HG03196 (cell line): ENCODE results near the gene PCAT6.
A peak's percentile ranks its signal among the peaks of the same experiment; 100 is the strongest.
"Not testable (repeated sequence)": the region's sequence is repeated elsewhere in the genome, so short reads cannot be mapped to it uniquely, and the experiment has no call there.

ENCODE experiments used
- ATAC-seq: cut with Tn5 transposase; IDR thresholded peaks from one replicate; pipeline ENCODE4 v1.9.1; 2021; ENCODE audit not compliant: unreplicated experiment

PCAT6 gene

GRCh38 chr1:202806845-202807450, 3.8 kb upstream of the PCAT6 start:
- no peak for ATAC-seq

- no peak for ATAC-seq
Observed at GRCh38 chr1:202807451-202807925, 3.3 kb upstream of the PCAT6 start.

- no peak for ATAC-seq
Observed at GRCh38 chr1:202807926-202808757, 2.6 kb upstream of the PCAT6 start, which contains the start of gene KDM5B. KDM5B (minus strand) TSS chr1:202808421; CDS start chr1:202808305, 116 bp downstream.

GRCh38 chr1:202809597-202810159, 1.1 kb upstream of the PCAT6 start:
- no peak for ATAC-seq

GRCh38 chr1:202810193-202810614, 550 bp upstream of the PCAT6 start:
- ATAC-seq: no peak

GRCh38 chr1:202811296-202812175, 782 bp downstream of the PCAT6 start:
- peak; percentile 20 for ATAC-seq

- ATAC-seq: no peak
Observed at GRCh38 chr1:202812176-202813026, 1.6 kb downstream of the PCAT6 start.

- no peak for ATAC-seq
Observed at GRCh38 chr1:202815120-202815519, 4.4 kb downstream of the PCAT6 start.

- no peak for ATAC-seq
Observed at GRCh38 chr1:202818819-202819218, 8.1 kb downstream of the PCAT6 start.

- no peak for ATAC-seq
Observed at GRCh38 chr1:202821467-202821866, 10.7 kb downstream of the PCAT6 start.

- ATAC-seq: no peak
Observed at GRCh38 chr1:202825748-202826147, 15.0 kb downstream of the PCAT6 start.

GRCh38 chr1:202829223-202829622, 18.5 kb downstream of the PCAT6 start:
- ATAC-seq: not testable (repeated sequence)

- ATAC-seq: no peak
Observed at GRCh38 chr1:202831906-202832305, 21.2 kb downstream of the PCAT6 start.

GRCh38 chr1:202834771-202835547, 24.2 kb downstream of the PCAT6 start:
- ATAC-seq: no peak

GRCh38 chr1:202835548-202836072, 24.9 kb downstream of the PCAT6 start:
- ATAC-seq: no peak

- no peak for ATAC-seq
Observed at GRCh38 chr1:202836623-202837403, 26.1 kb downstream of the PCAT6 start.

GRCh38 chr1:202837746-202838262, 27.1 kb downstream of the PCAT6 start:
- ATAC-seq: no peak

- ATAC-seq: no peak
Observed at GRCh38 chr1:202843081-202843480, 32.3 kb downstream of the PCAT6 start.
